Activated B cell treated with CpG ODN at 0.5 μM for 24 hours (primary cell): ENCODE results near the gene ERVFRD-1. TPM values are rescaled to one million over a fixed set of nuclear protein-coding genes. Genes with fewer than 3 reads are reported as not detected.

Experiments
- ATAC-seq: fragments of 200-7000 bp; cut with Tn5 transposase; one replicate; pipeline ENCODE4 v1.10.0; 2021; ENCODE audit warnings: low read depth, mild to moderate bottlenecking, moderate library complexity
- CTCF ChIA-PET: fragments of 350-600 bp; sonication (Branson Sonifier 250); formaldehyde crosslinking; loops from one replicate; lab custom pipeline; 2021; ENCODE audit warnings: antibody characterized with exemption; lab: Charles Lee
- POLR2A ChIA-PET: fragments of 350-600 bp; sonication (Branson Sonifier 250); formaldehyde crosslinking; loops from one replicate; lab custom pipeline; 2021; ENCODE audit warnings: antibody characterized with exemption; lab: Charles Lee
- DNase-seq: peaks from one replicate; pipeline ENCODE4 v3.0.0; 2022
- H3K27ac Mint-ChIP-seq: one replicate; pipeline ENCODE4 v1.8.0; 2020; ENCODE audit warnings: mixed read lengths
- H3K27me3 Mint-ChIP-seq: one replicate; pipeline ENCODE4 v1.8.0; 2021; ENCODE audit warnings: mixed read lengths
- H3K36me3 Mint-ChIP-seq: one replicate; pipeline ENCODE4 v1.8.0; 2021; ENCODE audit warnings: low read depth, mixed read lengths
- H3K4me1 Mint-ChIP-seq: one replicate; pipeline ENCODE4 v1.8.0; 2021; ENCODE audit warnings: mixed read lengths
- H3K4me3 Mint-ChIP-seq: one replicate; pipeline ENCODE4 v1.8.0; 2020; ENCODE audit warnings: mild to moderate bottlenecking, mixed read lengths
- H3K9me3 Mint-ChIP-seq: one replicate; pipeline ENCODE4 v1.8.0; 2020; ENCODE audit warnings: mixed read lengths
- intact Hi-C: fragments of 100-400 bp; cut with micrococcal nuclease; formaldehyde crosslinking; loops from one replicate; pipeline ENCODE4 v1.15.1; 2024
- total RNA-seq: library from RNA; stranded (reverse); gene quantifications from 2 replicates; pipeline ENCODE4 v1.2.3, GENCODE V29; 2022
- TF ChIP-seq, protein P1 (sequence below): fragments of 200-600 bp; IDR thresholded peaks from one replicate; pipeline ENCODE4 v1.8.0; 2022; ENCODE audit warnings: antibody characterized with exemption, mild to moderate bottlenecking

ERVFRD-1 gene
- total RNA-seq, 1 donor from 2014 or later, result not detected

DNA sequence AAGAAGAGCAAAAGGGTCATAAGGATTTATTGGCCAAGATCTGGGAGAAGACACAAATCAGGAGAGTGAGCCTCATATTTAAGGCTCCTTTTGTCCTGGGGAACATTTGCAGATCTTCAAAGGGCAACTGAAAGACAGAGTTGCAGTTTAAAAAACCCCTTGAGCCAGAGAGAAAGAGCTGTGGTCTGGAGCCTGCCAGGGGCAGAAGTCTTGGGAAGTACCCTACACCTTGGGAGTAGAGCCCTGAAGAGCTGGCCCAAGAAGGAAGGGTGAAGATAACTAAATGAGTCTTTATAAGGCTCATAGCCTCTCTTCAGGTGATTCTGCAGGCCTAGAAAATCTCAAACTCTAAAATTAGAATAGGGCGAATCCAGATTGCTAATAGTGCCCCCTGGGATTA lies 40.0 kb upstream of the ERVFRD-1 start:
- TF ChIP-seq, protein P1, sequence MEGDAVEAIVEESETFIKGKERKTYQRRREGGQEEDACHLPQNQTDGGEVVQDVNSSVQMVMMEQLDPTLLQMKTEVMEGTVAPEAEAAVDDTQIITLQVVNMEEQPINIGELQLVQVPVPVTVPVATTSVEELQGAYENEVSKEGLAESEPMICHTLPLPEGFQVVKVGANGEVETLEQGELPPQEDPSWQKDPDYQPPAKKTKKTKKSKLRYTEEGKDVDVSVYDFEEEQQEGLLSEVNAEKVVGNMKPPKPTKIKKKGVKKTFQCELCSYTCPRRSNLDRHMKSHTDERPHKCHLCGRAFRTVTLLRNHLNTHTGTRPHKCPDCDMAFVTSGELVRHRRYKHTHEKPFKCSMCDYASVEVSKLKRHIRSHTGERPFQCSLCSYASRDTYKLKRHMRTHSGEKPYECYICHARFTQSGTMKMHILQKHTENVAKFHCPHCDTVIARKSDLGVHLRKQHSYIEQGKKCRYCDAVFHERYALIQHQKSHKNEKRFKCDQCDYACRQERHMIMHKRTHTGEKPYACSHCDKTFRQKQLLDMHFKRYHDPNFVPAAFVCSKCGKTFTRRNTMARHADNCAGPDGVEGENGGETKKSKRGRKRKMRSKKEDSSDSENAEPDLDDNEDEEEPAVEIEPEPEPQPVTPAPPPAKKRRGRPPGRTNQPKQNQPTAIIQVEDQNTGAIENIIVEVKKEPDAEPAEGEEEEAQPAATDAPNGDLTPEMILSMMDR, result no peak
- H3K4me1 Mint-ChIP-seq, result peaks cover 6% of the 10 kb centered on the region
- ChIA-PET CTCF (interaction anchor here (1.0 kb wide), 1 partner anchor 344 kb away, joined by 3 read pairs; no protein-coding TSS in a partner anchor), POLR2A (no interaction called here)
- H3K4me3 Mint-ChIP-seq, result no peak overlapping the region
- H3K27me3 Mint-ChIP-seq, result no peaks in the 10 kb centered on the region
- H3K27ac Mint-ChIP-seq, result no peak overlapping the region
- no peaks in the 10 kb centered on the region for H3K9me3 Mint-ChIP-seq
- H3K36me3 Mint-ChIP-seq, result no peaks in the 10 kb centered on the region
- ATAC-seq (no peak), DNase-seq (no peak)
- intact Hi-C loops, result no loop called here

- ChIA-PET POLR2A (interaction anchor here (0.7 kb wide), 1 partner anchor 347 kb away, joined by 3 read pairs; no protein-coding TSS in a partner anchor), CTCF (no interaction called here)
- TF ChIP-seq, protein P1, result no peak
These were observed 38.0 kb upstream of the ERVFRD-1 start for GRCh38 chr6:11149551-11149950.

DNA sequence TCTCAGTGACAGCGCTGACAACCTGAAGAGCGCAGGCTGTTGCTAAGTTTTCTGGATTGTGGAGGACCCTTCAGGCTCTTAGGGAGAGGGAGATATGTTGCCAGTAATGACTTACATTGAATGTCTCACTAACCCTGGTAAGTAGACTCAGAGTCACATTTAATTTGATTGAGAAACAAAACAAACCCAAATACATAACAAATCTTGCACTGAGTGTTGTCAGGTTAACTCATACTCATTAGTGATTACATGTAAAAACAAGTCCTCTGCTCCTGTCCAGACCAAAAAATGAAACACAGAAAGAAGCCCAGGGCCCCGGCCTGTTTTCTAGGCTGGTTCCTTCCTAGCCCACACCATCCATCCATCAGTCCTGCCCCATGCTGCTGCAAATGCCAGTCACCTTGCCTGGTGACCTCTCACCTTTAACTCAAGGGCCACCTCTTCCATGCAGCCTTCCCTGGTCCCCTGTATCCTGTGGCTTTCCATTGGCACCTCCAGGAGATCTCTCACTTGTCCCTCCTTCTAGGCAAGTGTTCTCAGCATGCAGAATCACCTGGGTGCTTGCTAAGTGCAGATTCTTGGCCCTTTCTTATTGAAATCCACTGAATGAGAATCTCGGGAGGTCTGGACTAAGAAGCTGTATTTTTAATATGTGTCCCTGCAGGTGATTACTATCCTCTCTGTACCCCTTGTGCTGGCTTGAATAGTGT lies 34.7 kb upstream of the ERVFRD-1 start:
- ATAC-seq (no peak), DNase-seq (no peak)
- CTCF ChIA-PET, result interaction anchor here (3.6 to 5.0 kb wide), 2 partner anchors 350 to 430 kb away, joined by 27 to 102 read pairs; no protein-coding TSS in a partner anchor
- H3K9me3 Mint-ChIP-seq, result no peaks in the 10 kb centered on the region
- peaks cover 5% of the 10 kb centered on the region for H3K4me1 Mint-ChIP-seq
- no peaks in the 10 kb centered on the region for H3K27me3 Mint-ChIP-seq
- intact Hi-C loops, result no loop called here
- POLR2A ChIA-PET, result no interaction called here
- H3K36me3 Mint-ChIP-seq, result no peaks in the 10 kb centered on the region
- no peak overlapping the region for H3K27ac Mint-ChIP-seq
- no peak overlapping the region for H3K4me3 Mint-ChIP-seq
- TF ChIP-seq, protein P1, result no peak

More at GRCh38 chr6:11149551-11149950, 38.0 kb upstream of the ERVFRD-1 start:
- DNase-seq, result no peak
- ATAC-seq, result no peak
- no peak overlapping the region for H3K27ac Mint-ChIP-seq
- peaks cover 6% of the 10 kb centered on the region for H3K4me1 Mint-ChIP-seq
- H3K4me3 Mint-ChIP-seq, result no peak overlapping the region
- intact Hi-C loops, result no loop called here
- H3K9me3 Mint-ChIP-seq, result no peaks in the 10 kb centered on the region
- H3K27me3 Mint-ChIP-seq, result no peaks in the 10 kb centered on the region
- no peaks in the 10 kb centered on the region for H3K36me3 Mint-ChIP-seq

- ATAC-seq, result peak; percentile 89
- Mint-ChIP-seq H3K4me3 (no peak overlapping the region), H3K27ac (no peak overlapping the region), H3K9me3 (no peaks in the 10 kb centered on the region), H3K27me3 (no peaks in the 10 kb centered on the region), H3K36me3 (no peaks in the 10 kb centered on the region), H3K4me1 (peaks cover 13% of the 10 kb centered on the region)
- intact Hi-C loops, result loop anchor here (1.0 to 5.0 kb wide), 4 partner anchors 28 to 431 kb away; partner anchors contain the start of gene SMIM13
- TF ChIP-seq, protein P1, result peak; percentile 85
- CTCF ChIA-PET, result interaction anchor here (1.0 to 5.0 kb wide), 8 partner anchors 9 to 431 kb away, joined by 3 to 102 read pairs (median 6); no protein-coding TSS in a partner anchor
- DNase-seq, result peak; percentile 52
- POLR2A ChIA-PET, result interaction anchor here (1.2 to 1.9 kb wide), 2 partner anchors 352 to 431 kb away, joined by 6 to 7 read pairs; no protein-coding TSS in a partner anchor
These were observed 32.9 kb upstream of the ERVFRD-1 start for GRCh38 chr6:11144393-11144851.
